ENCODE results near the gene TTC33. TPM values are rescaled to one million over a fixed set of nuclear protein-coding genes. Genes with fewer than 3 reads are reported as not detected.

The TTC33 gene
- total RNA-seq, 1 experiment from 2014 or later, result 35.3 TPM

DNA sequence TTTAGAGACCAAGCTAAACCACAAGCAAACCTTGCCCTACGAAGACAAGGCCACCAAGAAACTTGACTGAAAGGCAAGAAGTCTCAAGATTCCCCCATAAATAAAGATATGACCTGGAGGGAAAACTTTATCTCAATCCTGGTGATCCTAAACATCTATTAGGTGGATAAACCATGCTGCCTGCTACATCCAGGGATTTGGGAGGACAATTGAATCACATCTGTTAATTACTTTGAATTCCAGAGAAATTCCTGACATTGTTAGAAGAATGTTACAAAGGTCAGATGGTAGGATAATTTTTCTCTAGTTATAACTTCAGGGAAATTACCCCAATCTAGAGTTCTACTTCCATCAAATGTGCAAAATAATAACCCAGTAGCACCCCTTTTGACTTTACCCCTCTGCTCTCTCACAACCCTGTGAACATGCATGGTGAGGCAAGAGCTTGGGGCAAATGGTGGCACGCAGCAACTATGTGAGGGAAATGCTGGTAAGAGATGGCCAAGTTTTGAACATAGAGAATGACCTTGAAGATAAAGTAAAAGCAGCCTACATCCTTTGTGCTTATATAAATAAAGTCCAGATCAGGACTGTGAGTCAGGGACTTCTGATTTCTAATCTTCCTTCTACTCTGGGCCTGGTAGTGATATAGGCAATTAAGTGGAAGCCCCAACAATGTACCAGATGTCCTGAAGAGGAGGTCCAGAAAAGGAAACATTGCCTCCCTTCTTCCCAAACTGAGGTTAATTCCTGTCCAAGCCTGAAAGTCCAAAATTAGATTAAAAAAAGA lies 133.1 kb downstream of the TTC33 start:
- no peaks in the 10 kb centered on the region for H3K27me3 ChIP-seq
- H3K4me3 ChIP-seq, result no peak overlapping the region
- no peaks in the 10 kb centered on the region for H3K9me3 ChIP-seq (replicated peaks)
- no peaks in the 10 kb centered on the region for H3K36me3 ChIP-seq
- no peak overlapping the region for H3K27ac ChIP-seq
- DNase-seq, result no peak
- peaks cover 19% of the 10 kb centered on the region for H3K4me1 ChIP-seq

DNA sequence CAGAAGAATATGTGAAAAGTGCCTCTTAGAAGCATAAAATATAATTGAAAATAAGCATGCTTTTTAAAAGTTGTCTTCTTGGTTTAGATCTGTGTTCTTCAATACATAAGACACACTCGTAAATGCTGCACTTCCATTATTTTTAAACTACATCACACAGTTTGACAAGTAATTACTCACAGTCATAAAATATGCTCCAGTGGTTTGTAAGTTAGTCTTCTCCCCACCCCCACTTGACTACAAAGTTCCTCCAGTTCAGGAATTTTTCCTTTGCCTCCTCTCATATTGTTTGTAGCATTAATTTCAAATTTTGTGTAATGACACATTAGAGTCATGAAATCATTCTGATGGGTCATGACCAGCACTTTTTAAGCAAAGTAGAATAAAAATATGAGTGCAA lies 136.3 kb downstream of the TTC33 start:
- Histone ChIP-seq H3K4me1 (peaks cover 25% of the 10 kb centered on the region), H3K36me3 (no peaks in the 10 kb centered on the region), H3K27me3 (no peaks in the 10 kb centered on the region), H3K4me3 (no peak overlapping the region), H3K27ac (no peak overlapping the region), H3K9me3 (replicated peaks) (no peaks in the 10 kb centered on the region)
- no peak for DNase-seq

GRCh38 chr5:40618926-40619325 lies 136.8 kb downstream of the TTC33 start:
- H3K4me1 ChIP-seq, result peaks cover 25% of the 10 kb centered on the region
- H3K4me3 ChIP-seq, result no peak overlapping the region
- H3K9me3 ChIP-seq (replicated peaks), result no peaks in the 10 kb centered on the region
- H3K36me3 ChIP-seq, result no peaks in the 10 kb centered on the region
- no peak for DNase-seq
- no peak overlapping the region for H3K27ac ChIP-seq
- no peaks in the 10 kb centered on the region for H3K27me3 ChIP-seq

- H3K27me3 ChIP-seq, result no peaks in the 10 kb centered on the region
- no peak overlapping the region for H3K27ac ChIP-seq
- no peaks in the 10 kb centered on the region for H3K9me3 ChIP-seq (replicated peaks)
- H3K4me1 ChIP-seq, result peaks cover 14% of the 10 kb centered on the region
- no peak overlapping the region for H3K4me3 ChIP-seq
- H3K36me3 ChIP-seq, result no peaks in the 10 kb centered on the region
- DNase-seq, result no peak
Observed at GRCh38 chr5:40616781-40617180, 139.0 kb downstream of the TTC33 start.

DNA sequence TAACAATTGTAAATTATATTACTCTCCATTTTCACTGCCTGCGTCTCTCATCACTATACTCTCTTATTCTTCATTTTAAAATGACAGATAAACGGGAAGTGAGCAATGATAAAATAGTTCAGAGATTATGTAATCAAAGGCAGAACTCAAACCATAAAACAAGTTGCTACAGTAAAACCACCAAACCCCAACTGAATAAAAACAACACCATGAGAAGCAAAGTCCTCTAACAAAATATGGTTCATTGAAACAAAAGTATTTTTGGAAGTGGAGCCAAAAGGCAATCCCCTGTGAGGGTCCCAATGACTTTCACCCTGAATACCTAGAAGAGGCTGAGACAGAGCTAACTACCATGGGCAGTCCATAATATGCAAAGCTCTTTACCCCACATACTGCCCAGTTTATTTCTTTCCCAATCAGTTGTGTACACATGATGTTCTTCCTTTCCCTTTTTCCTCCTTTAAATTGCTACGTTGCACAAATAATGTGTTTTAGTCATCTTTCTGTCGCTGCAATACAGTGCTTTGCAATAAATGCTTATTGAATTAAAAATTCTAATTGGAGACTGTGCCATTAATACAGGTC lies 140.1 kb downstream of the TTC33 start:
- Histone ChIP-seq H3K36me3 (no peaks in the 10 kb centered on the region), H3K4me1 (peaks cover 11% of the 10 kb centered on the region; the same call in 1 of the 2 replicates), H3K27me3 (no peaks in the 10 kb centered on the region), H3K9me3 (replicated peaks) (0 out of 2 replicates have a peak, but pooled peaks cover 4% of the 10 kb centered on the region), H3K27ac (no peak overlapping the region), H3K4me3 (no peak overlapping the region)
- DNase-seq, result no peak

GRCh38 chr5:40614923-40615585 lies 140.7 kb downstream of the TTC33 start:
- no peak overlapping the region for H3K27ac ChIP-seq

GRCh38 chr5:40614466-40614865 lies 141.3 kb downstream of the TTC33 start:
- Histone ChIP-seq H3K27ac (no peak overlapping the region), H3K4me1 (peaks cover 11% of the 10 kb centered on the region; the same call in 1 of the 2 replicates), H3K36me3 (no peaks in the 10 kb centered on the region), H3K9me3 (replicated peaks) (0 out of 2 replicates have a peak, but pooled peaks cover 4% of the 10 kb centered on the region), H3K27me3 (no peaks in the 10 kb centered on the region), H3K4me3 (no peak overlapping the region)
- no peak for DNase-seq

More at GRCh38 chr5:40614923-40615585, 140.7 kb downstream of the TTC33 start:
- H3K36me3 ChIP-seq, result no peaks in the 10 kb centered on the region
- no peaks in the 10 kb centered on the region for H3K27me3 ChIP-seq
- H3K4me1 ChIP-seq, result peaks cover 11% of the 10 kb centered on the region; the same call in 1 of the 2 replicates
- no peak for DNase-seq
- 0 out of 2 replicates have a peak, but pooled peaks cover 4% of the 10 kb centered on the region for H3K9me3 ChIP-seq (replicated peaks)
- H3K4me3 ChIP-seq, result no peak overlapping the region

DNA sequence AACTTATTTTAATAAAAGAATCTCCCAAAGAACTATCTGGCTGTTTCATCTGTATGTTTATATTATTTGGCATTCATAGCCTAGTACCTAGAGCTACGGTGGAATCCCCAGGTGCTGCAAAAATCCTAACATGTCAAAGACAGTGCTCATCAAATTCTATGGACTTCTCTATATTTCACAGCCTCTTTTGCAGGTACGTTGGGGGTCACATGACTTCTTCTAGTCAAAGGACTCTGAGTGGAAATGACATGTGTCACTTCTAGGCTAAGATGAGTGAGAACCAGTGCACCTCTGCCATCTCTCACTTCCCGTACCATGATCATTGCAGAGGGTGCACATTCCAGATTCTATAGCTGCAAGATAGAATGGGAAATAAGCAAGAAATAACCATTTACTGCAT lies 148.6 kb downstream of the TTC33 start:
- no peaks in the 10 kb centered on the region for H3K27me3 ChIP-seq
- 0 out of 2 replicates have a peak, but pooled peaks cover 4% of the 10 kb centered on the region for H3K9me3 ChIP-seq (replicated peaks)
- H3K4me3 ChIP-seq, result no peak overlapping the region
- no peak overlapping the region for H3K27ac ChIP-seq
- DNase-seq, result no peak
- H3K4me1 ChIP-seq, result peaks cover 37% of the 10 kb centered on the region
- H3K36me3 ChIP-seq, result no peaks in the 10 kb centered on the region

GRCh38 chr5:40606077-40606765 lies 149.5 kb downstream of the TTC33 start:
- Histone ChIP-seq H3K9me3 (replicated peaks) (0 out of 2 replicates have a peak, but pooled peaks cover 4% of the 10 kb centered on the region), H3K4me3 (no peak overlapping the region), H3K27ac (no peak overlapping the region), H3K36me3 (no peaks in the 10 kb centered on the region), H3K4me1 (peaks cover 41% of the 10 kb centered on the region), H3K27me3 (no peaks in the 10 kb centered on the region)
- DNase-seq, result no peak

DNA sequence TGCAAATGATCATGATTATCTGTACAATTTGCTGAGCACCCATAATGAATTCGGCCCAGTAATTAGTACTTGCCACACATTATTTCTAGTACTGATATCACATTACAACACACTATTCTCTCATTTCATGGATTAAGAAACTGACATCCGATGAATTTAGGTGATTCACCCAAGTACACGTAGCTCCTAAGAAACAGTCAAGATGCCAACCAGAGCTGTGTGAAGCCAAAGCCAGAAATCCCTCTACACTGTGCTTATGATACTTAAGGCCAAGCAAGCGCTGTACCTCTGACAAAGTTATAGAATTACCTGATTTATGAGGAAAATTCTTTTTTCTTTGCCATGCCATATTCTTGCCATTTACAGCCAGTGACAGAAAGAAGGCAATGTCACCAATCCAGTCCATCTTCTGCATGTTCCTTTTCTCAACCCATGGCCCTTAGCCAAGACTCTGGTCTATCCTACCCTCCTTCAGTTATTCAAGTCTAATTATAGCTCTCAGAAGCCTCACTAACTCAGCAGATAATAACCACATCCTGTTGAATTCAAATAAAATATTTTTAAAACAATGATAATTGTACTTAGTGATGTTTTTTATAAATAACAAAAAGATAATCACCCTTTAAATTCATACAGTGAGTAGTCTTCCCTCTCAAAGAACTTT lies 150.3 kb downstream of the TTC33 start:
- H3K36me3 ChIP-seq, result no peaks in the 10 kb centered on the region
- no peak overlapping the region for H3K27ac ChIP-seq
- peaks cover 49% of the 10 kb centered on the region for H3K4me1 ChIP-seq
- no peak overlapping the region for H3K4me3 ChIP-seq
- DNase-seq, result peak; percentile 21 to 42
- no peaks in the 10 kb centered on the region for H3K9me3 ChIP-seq (replicated peaks)
- no peaks in the 10 kb centered on the region for H3K27me3 ChIP-seq

GRCh38 chr5:40603378-40603777 lies 152.4 kb downstream of the TTC33 start:
- Histone ChIP-seq H3K27me3 (no peaks in the 10 kb centered on the region), H3K4me1 (peaks cover 58% of the 10 kb centered on the region), H3K27ac (peak overlapping the region; percentile 75), H3K9me3 (replicated peaks) (no peaks in the 10 kb centered on the region), H3K4me3 (no peak overlapping the region), H3K36me3 (no peaks in the 10 kb centered on the region)
- peak; percentile 69 to 87 for DNase-seq

- Histone ChIP-seq H3K4me3 (no peak overlapping the region), H3K36me3 (no peaks in the 10 kb centered on the region), H3K27ac (no peak overlapping the region), H3K9me3 (replicated peaks) (peaks cover 3% of the 10 kb centered on the region; the same call in 1 of the 2 replicates), H3K27me3 (no peaks in the 10 kb centered on the region), H3K4me1 (peaks cover 58% of the 10 kb centered on the region)
- DNase-seq, result no peak
Observed at GRCh38 chr5:40601198-40601868, 154.4 kb downstream of the TTC33 start.

DNA sequence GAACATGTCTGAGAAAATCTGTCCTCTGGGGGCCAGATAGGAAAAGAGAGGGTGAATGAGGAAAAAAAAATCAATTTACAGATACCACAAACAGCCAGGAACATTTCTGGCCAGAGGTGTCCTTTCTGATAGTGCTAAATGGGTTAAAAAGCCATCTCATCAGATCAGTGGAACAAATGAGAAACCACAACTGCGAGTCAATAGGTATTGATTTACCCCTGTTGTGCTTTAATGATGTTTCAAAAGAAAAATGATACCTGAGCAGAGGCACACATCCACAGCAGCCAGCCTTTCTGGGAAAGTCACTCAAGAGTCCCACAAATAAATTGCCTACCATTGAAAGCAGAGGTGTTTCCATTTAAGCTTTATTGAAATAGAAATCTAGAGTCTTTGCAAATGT lies 155.4 kb downstream of the TTC33 start:
- peak in 1 of 2 experiments; percentile 24 for DNase-seq
- no peak overlapping the region for H3K4me3 ChIP-seq

GRCh38 chr5:40599676-40600075 lies 156.1 kb downstream of the TTC33 start:
- Histone ChIP-seq H3K27ac (no peak overlapping the region), H3K27me3 (no peaks in the 10 kb centered on the region), H3K4me1 (peaks cover 43% of the 10 kb centered on the region), H3K36me3 (no peaks in the 10 kb centered on the region), H3K4me3 (no peak overlapping the region), H3K9me3 (replicated peaks) (peaks cover 3% of the 10 kb centered on the region; the same call in 1 of the 2 replicates)
- DNase-seq, result peak in 1 of 2 experiments; percentile 33

More for the DNA sequence above, 155.4 kb downstream of the TTC33 start:
- peaks cover 50% of the 10 kb centered on the region for H3K4me1 ChIP-seq
- H3K27ac ChIP-seq, result no peak overlapping the region
- peaks cover 3% of the 10 kb centered on the region; the same call in 1 of the 2 replicates for H3K9me3 ChIP-seq (replicated peaks)
- no peaks in the 10 kb centered on the region for H3K27me3 ChIP-seq
- no peaks in the 10 kb centered on the region for H3K36me3 ChIP-seq

All from SJCRH30 (cell line).